Non-pigmented ciliary epithelial cell (primary cell): ENCODE measurements around the gene SPNS2.

ENCODE experiments used
- DNase-seq: peaks from one replicate; pipeline ENCODE4 v3.0.0-alpha.2; 2010; ENCODE audit warnings: low read depth

The SPNS2 gene

DNA sequence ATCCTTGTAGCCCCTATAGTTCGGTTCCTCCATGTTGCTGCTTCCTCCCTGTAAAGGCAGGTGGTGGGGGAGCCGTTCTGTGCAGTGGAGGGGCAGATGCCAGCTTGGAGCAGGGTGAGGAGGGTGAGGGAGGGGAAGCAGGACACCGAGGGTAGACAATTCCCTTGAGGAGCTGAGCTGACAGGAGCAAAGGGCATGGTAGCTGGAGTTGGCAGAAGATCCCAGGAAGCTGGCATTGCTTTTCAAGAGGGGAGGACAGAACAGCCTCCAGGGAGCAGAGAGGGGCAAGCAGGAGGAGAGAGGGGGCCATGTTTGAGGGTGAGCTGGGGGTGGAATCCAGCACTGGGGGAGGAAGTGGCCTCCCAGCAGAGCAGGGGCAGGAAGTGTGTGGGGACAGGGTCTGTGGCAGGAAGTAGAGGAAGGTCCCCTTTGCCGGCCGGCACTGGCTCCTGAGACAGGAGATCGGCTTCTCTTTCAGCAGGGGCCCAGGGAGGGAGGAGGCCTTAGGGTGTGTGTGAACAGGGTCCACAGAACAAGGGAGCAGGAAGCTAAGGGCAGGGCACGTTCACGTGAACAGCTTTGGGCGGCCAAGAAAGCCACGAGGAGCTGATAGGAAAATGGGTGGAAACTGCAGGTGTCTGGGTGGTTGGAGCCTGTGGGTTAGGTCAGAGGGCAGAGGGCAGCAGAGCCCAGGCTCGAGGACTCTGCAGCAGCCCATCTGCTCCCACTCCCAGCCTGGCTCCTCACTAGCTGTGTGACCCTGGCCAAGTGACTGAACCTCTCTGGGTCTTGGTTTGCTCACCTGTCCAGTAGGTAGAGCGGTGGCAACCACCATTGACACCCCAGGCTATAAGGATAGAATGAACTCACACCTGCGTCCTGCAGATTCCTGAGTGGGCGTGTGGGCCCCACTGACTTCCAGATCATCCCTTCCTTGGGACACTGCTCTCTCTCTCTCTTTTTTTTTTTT lies 17.5 kb upstream of the SPNS2 start:
- DNase-seq, result no peak

DNA sequence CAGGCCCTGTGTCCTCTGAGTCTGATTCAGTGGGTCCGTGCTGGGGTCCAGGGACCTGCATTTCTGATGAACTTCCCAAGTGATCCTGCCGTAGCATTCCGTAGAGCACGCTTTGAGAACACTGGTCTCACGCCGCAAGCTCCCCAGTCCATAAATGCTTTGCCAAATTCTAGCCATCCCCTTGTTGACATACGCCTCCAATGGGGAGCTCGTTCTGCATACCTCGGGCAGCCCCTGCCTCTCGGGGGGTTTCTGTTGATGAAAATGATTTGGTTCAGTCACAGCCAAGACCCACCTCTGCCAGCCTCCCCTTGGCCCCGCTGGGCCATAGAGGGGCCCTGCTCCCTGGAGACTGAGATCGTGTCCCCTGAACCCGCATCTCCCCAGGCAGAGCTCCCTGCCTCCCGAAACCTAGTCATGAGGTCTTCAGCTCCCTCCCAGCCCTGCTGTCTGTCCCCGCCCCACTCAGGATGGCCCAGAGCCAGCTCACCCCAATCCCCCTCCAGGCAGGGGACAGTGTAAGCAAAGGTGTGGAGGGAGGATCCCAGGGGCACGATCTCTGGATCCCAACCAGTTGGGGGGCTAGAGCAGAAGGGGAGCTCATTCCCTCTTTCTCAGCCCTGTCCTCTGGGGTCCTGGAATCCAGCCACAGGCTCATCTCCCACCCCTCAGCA lies 16.2 kb upstream of the SPNS2 start:
- no peak for DNase-seq

DNA sequence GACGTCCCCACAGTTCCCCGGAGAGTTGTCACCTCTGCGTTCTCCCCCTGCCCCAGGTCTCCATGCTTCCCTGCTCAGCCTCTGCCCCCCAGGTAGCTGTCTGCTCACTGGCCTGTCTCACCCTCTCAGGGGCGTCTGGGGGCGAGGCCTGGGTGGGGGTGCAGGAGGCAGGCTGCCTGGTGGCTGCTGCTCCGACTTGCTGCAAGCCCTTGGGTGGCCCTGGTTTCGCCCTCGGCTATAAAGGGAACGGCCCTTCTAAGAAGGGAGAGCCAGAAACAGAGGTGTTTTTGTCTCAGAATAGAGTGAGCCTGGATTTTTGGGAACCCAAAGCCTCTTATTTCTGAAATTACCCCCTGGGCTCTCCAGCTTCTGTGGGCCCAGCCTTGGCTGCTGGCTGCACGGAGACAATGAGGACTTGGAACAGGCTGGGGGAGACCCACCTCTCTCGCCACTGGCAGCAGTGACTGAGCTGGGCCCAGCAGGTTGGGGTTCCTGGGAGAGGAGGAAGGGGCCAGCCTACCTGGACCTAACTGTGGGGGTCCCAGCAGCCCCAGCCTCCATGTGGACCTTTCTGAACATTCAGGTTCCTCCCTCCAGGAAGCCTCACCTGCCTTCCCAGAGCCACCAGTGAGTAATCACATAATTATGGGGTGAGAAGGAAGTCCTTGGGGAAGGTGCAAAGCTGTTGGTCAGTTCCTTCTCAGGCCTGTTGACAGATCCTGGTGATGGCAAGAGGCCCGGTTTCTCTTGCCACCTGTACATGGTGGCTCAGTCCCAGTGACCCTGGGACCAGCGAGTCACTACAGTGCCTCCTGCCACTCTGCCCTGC lies 15.5 kb upstream of the SPNS2 start:
- no peak for DNase-seq

DNA sequence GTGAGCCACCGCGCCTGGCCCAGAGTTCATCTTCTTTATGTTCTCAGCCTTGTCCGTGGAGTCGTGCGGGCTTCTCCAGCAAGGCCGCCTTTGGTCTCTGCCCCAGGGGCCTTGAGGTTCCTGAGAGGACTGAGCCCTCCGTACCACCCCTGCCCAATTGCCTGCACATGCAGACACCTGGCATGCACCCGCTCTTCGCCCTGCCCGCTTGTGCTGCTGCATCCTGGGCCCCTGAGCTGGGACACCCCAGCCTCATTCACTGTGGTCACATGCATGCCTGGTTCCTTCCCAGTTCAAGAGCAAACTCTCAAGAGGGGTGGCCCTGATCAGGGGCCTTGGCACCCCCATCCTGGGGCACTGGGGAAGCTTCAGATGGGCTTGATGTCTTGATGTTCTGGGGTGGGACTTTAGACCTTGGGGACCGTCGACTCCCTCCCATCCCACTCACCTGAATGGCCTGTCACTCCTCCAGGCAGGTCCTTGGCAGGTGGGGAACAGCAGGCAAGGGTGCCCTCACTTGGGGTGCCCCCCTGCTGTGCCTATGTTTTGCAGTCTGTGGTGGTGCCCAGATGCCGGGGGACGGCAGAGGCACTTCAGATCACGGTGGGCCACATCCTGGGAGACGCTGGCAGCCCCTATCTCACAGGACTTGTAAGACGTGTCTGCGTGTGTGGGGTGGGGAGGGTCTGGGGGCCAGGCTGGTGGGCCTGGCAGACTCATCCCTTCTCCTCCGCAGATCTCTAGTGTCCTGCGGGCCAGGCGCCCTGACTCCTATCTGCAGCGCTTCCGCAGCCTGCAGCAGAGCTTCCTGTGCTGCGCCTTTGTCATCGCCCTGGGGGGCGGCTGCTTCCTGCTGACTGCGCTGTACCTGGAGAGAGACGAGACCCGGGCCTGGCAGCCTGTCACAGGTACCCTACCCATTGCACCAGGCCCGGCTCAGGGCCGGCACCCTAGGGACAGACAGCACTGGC lies 12.7 kb upstream of the SPNS2 start:
- DNase-seq, result no peak

DNA sequence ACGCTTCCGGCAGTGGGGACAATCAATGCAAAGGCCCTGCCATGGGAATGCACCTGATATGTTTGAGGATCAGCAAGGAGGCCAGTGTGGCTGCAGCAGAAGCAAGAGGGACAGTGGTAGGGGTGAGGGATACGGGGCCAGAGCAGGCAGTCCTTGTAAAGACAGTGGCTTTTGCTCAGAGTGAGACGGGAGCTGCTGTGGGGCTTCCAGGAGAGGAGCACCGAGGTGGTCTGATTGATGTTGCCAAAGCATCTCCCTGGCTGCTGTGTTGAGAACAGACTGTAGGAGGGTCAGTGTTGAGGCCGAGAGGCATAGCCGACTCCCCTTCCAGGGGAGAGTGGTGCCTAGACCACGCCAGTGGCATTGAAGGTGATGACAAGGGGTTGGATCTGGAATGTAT lies 11.4 kb upstream of the SPNS2 start:
- no peak for DNase-seq

DNA sequence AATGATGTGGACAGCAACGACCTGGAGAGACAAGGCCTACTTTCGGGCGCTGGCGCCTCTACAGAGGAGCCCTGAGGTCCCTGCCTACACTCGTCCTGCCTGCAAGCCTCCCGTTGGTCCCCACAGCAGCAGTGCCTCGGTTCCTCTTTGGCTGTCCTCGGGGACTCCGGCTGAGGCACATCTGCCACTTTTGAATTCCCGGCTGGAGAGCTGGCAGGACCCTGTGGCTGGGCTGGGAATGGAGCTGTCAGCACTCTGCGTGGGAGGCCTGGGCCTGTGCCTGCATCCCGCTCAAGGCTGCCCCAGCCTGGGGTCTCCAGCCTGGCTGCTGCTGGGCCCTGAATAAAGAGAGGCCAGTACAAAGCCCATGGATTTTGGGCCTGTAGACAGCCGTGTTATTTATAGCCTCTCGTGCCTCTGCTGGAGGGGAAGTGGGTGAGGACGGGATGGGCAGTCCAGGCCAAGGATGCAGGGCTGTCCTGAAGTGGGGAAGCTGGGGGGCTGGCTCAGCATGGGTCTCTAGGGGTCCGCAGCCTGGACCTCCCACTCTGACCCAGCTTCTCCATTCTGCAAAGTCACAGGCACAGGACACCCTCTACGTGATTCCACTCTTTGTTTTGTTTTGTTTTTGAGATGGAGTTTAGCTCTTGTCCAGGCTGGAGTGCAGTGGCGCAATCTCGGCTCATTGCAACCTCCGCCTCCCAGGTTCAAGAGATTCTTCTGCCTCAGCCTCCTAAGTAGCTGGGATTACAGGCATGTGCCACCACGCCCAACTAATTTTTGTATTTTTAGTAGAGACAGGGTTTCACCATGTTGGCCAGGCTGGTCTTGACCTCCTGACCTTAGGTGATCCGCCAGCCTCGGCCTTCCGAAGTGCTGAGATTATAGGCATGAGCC lies 10.6 kb upstream of the SPNS2 start:
- DNase-seq, result no peak

DNA sequence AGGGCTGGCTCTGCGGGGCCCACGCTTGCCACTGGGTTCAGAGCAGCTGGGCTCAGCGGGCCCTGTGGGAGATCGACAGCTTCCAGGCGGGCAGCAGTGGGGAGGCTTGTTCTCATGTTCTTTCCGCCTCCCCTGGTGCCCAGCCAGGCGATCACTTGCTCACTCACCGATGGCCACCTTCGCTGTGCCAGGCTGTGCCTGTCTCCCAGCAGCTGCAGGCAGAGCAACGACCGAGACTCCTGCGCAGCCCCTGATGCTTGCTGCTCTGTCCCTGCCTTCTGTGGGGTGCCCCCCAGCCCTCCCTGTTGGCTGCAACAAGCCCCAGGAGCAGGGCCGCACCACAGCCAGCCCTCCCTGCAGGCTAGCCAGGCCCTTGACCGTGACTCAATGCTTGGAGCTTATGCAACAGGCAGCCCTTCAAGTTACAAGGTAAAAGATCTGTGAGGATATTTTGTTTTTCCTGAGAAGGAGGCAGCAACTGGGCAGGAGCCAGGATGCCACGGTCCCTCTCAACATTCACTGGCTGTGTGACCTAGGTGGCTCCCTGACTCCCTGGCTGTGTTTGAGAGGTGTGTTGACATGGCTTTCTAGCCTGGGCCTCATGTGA lies 9.6 kb upstream of the SPNS2 start:
- no peak for DNase-seq

DNA sequence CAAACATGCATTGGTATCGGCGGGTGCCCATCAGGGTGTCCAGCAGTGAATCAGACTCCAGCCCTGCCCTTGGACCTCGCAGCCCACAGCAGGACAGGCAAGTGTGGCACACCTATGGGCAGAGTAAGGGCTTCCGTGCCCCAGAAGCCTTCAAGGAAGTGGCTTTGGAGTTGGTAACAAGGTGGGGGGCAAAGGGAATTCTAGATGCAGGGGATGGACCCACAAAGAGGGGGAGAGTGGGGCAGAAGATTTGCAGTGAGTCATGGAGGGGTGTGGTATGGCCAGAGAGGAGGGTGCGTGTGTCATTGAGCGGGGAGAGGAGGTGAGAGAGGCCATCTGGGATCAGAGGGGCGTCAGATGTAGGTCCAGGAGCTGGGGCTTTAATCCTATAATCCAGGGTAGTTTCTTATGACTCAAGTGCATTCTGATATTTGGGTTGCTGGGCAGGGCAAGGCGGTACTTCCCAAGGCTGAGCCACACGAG lies 8.5 kb upstream of the SPNS2 start:
- DNase-seq, result no peak

DNA sequence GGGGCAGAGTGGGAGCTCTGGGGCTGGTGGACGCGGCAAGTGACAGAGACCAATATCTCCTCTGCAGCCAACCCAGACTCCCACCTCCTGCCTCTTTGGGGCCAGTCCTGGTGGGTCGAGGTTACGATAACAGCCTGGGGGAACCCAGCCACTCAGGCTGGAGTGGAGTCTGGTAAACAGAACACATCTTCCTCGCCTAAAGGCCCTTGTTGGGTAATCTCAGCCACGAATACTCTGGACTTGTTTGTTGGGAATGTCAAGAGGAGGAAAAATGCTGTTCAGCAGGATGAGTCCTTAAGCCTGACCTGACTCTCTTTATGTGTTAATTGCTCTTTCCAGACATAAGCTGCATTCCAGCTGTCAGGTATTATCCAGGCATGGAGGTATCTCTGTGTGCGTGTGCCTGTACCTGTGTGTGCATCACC lies 8.0 kb upstream of the SPNS2 start:
- no peak for DNase-seq

DNA sequence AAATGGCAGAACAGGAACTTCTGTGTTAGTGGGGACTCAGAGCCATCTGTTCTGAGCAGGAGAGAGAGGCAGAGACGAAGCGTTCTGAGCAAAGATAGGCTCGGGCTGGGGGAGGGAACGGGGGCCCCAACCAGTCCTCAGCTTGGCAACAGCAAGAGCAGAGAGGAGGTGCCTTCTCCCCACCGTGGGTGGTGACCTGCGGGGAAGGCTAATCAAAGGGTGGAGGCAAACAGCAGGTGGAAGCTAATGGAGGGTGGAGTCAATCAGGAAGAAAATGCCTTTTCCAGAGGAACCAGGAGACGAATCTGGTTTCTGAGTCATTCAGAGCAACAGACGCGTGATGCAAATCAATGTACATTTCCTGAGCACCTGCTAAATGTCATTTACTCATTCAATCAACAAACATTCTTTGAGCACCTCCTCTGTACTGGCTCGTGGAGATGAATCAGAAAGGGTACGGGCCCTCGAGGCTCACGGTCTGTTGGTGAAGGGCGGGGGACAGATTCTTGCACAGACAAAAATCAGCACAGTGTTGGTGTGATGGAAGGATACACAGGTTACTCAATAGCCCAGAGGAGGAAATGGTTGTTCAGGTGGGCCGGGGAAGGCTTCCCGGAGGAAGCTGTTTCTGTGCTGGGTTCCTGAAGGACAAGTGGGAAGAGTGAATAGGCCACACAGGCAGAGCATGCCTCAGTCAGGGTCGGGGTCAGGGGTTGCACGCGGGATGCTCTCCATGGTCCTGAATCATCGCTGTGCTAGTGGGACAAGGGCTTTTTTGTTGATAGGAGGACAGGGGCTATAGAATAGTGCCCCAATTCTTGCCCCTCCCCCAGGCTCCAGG lies 5.7 kb upstream of the SPNS2 start:
- DNase-seq, result no peak

DNA sequence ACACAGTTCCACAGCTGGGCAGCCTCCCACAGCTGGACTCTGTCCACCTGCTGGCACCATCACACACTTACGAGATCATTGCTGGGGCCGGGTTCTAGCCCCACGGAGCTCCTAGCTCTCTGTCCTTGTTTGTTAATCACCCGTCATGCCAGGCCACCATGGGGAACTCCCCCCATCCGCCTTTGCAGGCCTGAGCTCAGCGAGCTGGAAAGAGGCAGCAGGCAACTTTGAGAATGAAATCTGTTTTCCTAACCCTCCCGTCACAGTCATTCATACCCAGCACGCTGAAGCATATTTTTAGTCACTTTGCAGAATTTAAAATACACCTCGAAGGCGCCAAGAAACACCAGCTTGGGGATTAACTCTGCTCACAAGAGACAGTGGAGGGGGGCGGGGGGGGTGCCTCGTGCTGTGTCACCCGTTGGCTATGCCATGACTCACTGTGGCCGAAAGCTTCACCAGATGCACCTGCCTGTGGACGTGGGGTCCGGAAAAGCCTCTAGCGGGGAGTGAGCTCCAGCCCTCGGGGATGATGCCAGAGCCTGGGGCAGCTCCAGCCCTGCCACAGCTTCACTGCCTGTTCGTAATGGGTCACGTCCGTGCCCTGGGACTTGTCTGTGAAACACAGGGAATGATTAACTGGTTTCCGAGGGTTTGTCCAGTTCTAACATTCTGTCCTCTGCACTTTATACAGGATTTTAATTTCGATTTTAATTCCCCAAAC lies 1.4 kb upstream of the SPNS2 start:
- no peak for DNase-seq

DNA sequence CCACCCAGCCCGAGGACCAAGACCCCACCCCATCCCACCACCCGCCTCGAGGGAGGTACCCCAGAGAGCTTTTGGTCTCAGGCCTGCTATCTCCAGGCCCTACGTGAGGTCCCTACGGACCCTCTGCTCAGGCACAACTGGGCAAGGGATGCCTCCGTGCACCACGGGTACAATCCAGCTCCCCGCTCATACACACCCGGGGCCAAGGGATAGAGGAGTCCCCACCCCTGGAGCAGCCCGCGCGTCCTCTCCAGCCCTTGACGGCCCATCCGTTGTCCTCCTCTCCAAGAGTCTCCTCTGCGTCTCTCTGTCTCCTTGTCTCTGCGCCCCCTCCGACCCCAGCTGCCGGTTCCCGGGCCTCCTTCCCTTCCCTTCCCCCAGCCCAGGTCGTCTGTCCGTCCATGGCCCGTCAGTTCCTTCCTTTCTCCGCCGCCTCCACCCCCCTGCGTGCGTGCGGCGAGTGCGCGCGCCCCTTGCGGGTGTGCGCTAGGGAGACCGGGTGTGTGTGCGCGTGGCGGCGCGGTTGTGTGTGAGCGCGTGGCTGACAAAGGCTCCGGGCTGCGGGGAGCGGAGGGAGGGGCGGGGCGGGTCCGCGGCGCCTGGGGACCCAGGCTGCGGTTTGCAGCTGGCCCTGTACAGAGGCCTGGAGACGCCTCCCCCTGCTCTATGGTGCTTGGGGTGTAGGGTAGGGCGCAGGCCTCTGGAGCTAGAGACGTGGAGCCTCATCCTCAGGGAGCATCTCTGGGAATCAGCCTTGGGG lies 930 bp downstream of the SPNS2 start:
- no peak for DNase-seq

DNA sequence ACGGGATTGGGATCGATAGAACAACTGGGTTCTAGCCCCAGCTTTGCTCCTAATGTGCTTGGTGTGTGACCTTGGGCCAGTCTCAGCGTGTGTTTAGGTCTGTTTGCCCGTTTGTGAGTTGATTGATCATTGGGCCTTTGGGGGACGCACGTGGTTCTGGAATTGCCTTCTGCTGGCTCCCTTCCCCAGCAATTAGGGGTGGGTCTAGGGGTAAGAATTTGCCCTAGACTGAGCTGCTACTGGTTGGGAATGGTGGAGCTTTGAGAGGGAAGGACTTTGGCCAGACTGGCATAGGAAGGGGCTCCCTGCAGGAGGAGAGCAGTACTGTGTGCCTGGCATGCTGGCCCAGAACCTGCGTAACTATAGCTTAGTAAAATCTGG lies 1.5 kb downstream of the SPNS2 start:
- no peak for DNase-seq

DNA sequence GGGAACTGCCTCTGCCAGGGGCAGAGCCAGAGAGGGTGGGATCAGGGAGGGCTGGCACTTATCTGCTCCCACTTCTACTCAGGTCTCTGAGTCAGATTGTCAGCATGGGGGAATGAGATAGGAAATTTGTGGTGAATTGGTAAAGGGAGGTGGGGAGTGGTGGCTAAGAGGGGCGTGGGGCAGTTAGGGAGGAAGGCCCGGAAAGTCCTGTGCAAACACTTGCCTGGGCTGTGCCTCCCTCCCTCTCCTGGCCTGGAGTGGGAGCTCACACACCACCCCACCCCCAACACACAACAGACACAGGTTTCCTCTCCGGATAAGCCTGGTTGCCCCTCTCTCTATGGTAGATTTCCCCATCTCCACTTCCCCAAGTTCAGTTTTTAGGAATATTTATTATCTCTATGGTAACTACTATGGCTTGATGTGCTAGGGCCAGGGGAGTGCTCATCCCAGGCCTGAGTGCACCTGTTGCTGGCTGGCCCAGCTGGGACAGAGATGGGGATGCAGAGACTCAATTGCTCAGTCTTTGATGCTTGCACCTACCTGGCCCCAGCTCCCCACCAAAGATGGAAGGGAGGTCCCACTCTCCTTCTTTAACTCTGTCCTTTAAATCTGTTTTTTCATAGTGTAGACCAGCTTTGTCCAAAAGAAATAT lies 2.7 kb downstream of the SPNS2 start:
- DNase-seq, result no peak

DNA sequence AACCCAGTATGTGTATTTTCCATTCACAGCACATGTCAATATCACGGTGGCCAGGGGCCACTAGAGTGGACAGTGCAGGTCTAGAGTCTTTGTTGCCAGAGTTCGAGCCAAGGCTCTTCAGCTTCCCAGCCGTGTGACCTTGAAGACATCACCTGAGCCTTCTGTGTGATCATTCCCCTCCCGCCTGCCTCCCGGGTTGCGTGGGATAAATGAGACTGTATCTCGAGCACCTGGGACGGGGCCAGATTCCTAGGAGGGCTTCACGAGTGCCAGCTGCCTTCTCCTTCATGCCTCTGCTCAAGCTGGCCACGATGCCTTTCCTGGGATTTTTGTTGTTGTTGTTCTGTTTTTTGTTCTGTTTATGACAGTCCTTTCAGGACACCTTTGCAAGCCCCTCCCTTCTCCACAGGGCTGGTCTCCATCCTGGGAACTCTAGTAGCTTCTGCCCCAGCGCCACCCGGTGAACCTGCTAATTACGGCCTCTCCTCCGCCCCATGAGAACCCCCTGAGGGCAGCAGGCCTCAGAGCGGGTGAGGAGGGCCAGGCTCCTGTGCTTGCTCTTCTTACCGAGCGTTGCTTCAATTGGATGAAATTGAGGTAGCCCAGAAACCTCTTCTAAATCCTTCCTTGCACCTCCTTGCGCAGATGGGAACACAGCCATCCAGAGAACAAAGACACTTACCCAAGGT lies 3.9 kb downstream of the SPNS2 start:
- DNase-seq, result no peak
